C4-2B (cell line): Measurements from ENCODE around the gene KIF27.
"Not testable (repeated sequence)": the region's sequence is repeated elsewhere in the genome, so short reads cannot be mapped to it uniquely, and the experiment has no call there.

Source experiments
- H3K27ac ChIP-seq: fragments of 450-650 bp; 2 replicates; pipeline ENCODE4 v1.5.1; 2017
- CTCF ChIP-seq: fragments of 450-650 bp; conservative IDR thresholded peaks from 2 replicates; pipeline ENCODE4 v1.5.1; 2017; ENCODE audit warnings: mild to moderate bottlenecking
- ZFX ChIP-seq: fragments of 450-650 bp; IDR thresholded peaks from 2 replicates; pipeline ENCODE4 v1.6.1; 2017

The KIF27 gene

DNA sequence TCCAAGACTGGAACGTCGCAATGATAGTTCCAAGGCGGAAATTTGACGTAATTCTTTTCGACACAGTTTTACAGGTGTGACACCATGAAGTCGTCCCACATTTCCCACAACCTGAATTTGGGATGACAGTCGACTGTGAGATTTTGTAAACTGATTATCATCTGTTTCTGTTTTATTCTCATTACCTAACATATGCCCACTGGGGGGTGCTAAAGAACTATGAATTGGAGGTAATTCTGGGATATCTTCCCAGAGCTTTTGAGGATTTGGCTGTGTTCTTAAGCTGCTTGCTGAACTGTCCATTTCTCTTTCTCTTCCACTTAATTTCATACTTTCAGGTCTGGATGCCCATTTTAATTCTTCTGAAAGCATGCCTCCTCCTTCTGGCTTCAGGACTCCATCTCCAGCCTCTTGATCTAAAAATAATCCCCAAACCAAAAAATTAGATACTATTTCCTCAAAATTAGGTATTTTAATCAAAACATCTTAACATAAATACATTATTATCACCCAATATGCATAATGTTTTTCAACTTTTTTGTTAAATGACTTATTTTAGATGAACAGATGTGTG, 84.1 kb downstream of the KIF27 start:
- peak; percentile 45 for TF ChIP-seq CTCF

DNA sequence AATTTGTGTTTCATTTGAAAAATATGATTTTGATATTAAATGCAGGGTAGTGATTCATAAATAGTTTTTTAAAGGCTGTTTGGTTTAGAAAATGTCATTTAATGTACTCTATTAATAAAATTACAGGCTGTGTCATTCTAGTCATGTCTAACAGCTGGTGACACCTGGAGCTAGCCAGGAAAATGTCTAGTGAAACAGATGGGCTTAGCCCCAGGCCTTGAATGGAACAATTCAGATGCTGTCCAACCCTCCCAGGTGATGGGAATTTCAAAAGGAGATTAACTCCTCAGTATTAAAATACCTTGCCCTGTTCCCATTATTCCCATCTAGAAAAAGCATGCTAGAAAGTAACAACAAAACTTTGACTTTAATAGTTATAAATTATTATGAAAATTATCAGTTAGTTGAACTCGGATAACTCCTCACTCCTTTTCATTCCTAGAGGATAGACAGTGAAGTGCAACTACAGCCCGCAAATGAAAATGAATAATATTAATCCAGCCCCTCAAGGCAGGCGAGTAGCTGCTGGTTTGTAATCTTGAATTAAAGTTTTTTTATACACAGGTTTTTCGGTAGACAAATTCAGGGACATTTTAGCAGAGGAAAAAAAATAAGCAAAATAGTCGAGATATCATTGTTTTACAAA, 90.7 kb downstream of the KIF27 start:
- H3K27ac ChIP-seq = not testable (repeated sequence)

More for the DNA sequence above, 84.1 kb downstream of the KIF27 start:
- H3K27ac ChIP-seq = not testable (repeated sequence)

GRCh38 chr9:83824986-83825623, 96.1 kb downstream of the KIF27 start:
- H3K27ac ChIP-seq = not testable (repeated sequence)

DNA sequence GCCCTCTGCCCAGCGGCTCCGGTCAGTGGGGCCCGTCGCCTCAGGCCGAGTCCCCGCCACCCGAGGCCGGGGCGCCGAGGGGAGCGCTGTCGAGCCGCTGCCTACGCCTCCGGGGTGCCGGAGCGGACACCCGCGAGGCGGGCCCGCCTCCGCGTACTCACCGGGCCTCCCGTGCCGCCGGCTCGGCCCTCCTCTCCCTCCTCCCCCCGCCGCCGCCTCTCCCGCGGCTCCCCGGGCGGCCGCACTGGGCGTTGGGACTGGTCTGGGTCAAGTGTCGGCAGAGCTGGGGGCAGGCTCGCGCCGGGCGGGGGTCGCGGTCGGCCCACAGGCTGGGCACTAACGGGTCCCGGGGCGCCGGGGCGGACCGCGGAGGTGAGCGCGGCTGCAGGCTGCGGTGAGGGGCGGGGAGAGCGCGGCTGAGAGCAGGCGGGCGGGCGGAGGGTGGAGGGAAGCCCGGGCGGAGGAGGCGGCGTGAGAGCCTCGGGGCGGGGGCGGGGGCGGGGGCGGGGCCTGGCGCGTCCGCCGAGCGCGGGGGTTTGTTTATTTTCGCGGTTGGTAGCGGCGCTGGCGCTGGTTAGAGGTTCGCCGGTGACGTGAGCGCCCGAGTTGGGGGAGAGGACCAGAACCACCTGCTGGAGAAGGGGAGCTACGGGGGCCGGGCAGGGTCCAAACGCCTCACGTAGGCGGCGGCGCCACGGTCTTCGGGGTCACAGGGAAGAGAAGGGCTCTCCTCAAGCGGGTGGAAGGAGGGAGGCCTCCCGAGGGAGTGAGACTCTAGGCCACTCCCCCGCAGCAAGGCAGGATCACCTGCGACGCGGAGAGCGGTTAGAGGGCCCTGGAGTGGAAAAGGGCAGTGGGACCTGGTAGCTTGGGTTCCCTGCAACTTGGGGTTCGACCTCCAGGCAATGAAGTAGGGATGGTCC, 103.6 kb downstream of the KIF27 start, which contains the start of gene GKAP1:
Gene GKAP1, minus strand, starts transcription at position 414 of the 923 bp plus-strand sequence. CDS start 11,252 bp downstream, outside the sequence.
- peak within 1 kb of the TSS; percentile 67 for H3K27ac ChIP-seq
- peak; percentile 54 for TF ChIP-seq ZFX
- TF ChIP-seq CTCF = 0 out of 2 replicates have a peak, but pooled peaks have one; percentile 7

- peak overlapping the region; percentile 67 for H3K27ac ChIP-seq
Observed at GRCh38 chr9:83817011-83817355, 104.2 kb downstream of the KIF27 start.

GRCh38 chr9:83815120-83815519, 106.1 kb downstream of the KIF27 start:
- H3K27ac ChIP-seq = not testable (repeated sequence)

- H3K27ac ChIP-seq = not testable (repeated sequence)
Observed at GRCh38 chr9:83809213-83809612, 112.0 kb downstream of the KIF27 start.

DNA sequence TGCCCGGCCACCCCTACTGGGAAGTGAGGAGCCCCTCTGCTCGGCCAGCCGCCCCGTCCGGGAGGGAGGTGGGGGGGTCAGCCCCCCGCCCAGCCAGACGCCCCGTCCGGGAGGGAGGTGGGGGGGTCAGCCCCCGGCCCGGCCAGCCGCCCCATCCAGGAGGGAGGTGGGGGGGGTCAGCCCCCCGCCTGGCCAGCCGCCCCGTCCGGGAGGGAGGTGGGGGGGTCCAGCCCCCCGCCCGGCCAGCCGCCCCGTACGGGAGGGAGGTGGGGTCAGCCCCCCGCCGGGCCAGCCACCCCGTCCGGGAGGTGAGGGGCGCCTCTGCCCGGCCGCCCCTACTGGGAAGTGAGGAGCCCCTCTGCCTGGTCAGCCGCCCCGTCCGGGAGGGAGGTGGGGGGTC, 116.8 kb downstream of the KIF27 start:
- H3K27ac ChIP-seq = not testable (repeated sequence)

DNA sequence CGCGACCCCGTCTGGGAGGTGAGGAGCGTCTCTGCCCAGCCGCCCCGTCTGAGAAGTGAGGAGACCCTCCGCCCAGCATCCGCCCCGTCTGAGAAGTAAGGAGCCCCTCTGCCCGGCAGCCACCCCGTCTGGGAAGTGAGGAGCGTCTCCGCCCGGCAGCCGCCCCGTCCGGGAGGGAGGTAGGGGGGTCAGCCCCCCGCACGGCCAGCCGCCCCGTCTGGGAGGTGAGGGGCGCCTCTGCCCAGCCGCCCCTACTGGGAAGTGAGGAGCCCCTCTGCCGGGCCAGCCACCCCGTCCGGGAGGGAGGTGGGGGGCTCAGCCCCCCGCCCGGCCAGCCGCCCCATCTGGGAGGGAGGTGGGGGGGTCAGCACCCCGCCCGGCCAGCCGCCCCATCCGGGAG, 117.3 kb downstream of the KIF27 start:
- not testable (repeated sequence) for H3K27ac ChIP-seq

DNA sequence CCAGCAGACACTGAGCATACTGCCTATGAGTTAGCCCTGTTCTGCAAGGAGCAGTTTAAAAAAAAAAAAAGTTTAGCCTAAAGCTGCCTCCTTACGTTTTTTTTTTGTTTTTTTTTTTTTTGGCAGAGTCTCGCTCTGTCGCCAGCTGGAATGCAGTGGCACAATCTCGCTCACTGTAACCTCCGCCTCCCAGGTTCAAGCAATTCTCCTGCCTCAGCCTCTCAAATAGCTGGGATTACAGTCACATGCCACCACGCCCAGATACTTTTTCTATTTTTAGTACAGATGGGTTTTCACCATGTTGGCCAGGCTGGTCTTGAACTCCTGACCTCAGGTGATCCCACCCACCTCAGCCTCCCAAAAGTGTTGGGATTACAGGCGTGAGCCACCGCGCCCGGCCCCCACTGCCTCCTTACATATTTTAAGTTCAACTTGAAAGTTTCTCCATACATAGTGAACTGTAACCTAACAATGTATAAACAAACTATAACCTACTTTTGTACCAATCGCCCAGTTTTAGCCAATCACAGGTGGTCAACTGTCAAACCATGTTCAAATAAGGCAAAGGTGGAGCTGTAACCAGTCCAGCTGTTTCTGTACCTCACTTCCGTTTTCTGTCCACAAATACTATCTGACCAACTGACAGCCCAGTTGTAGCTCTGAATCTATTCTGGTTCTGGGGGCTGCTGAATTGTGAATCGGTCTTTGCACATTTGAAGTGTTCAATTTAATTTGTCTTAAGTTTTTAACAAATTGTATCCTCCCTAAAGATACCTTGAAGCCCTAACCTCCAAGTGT, 120.8 kb downstream of the KIF27 start:
- H3K27ac ChIP-seq = no peak overlapping the region
- TF ChIP-seq CTCF = no peak
- TF ChIP-seq ZFX = no peak
